KMS-11 (cell line): Measurements from ENCODE around the gene LMOD1.

Source experiments
- H2AFZ ChIP-seq: fragments of 200-600 bp; sonication (generic); 2 replicates; pipeline ENCODE4 v1.6.1; 2016; ENCODE audit warnings: antibody characterized with exemption, mixed run types, low read depth
- H3K27ac ChIP-seq: fragments of 200-600 bp; sonication (generic); 2 replicates; pipeline ENCODE4 v1.6.1; 2016; ENCODE audit warnings: mild to moderate bottlenecking, mixed run types
- H3K27me3 ChIP-seq: fragments of 200-600 bp; sonication (generic); 2 replicates; pipeline ENCODE4 v1.6.1; 2017; ENCODE audit warnings: mild to moderate bottlenecking, low read depth, mixed run types, moderate library complexity; ENCODE audit not compliant: insufficient read depth
- H3K36me3 ChIP-seq: fragments of 200-600 bp; sonication (generic); 2 replicates; pipeline ENCODE4 v1.6.1; 2017; ENCODE audit warnings: mild to moderate bottlenecking, mixed run types; ENCODE audit not compliant: insufficient read depth
- H3K4me1 ChIP-seq: fragments of 200-600 bp; sonication (generic); 2 replicates; pipeline ENCODE4 v1.6.1; 2016; ENCODE audit warnings: mild to moderate bottlenecking, low read depth, mixed run types; ENCODE audit not compliant: poor library complexity, severe bottlenecking
- H3K4me2 ChIP-seq: fragments of 200-600 bp; sonication (generic); 2 replicates; pipeline ENCODE4 v1.7.0; 2016; ENCODE audit warnings: mild to moderate bottlenecking, mixed run types
- H3K4me3 ChIP-seq: fragments of 200-600 bp; sonication (generic); IDR thresholded peaks from 2 replicates; pipeline ENCODE4 v1.6.1; 2017; ENCODE audit warnings: low read depth, low read length, mixed read lengths; ENCODE audit not compliant: insufficient read depth
- H3K79me2 ChIP-seq: fragments of 200-600 bp; sonication (generic); 2 replicates; pipeline ENCODE4 v1.6.1; 2016; ENCODE audit warnings: low read depth, mixed run types; ENCODE audit not compliant: insufficient read depth
- H3K9ac ChIP-seq: fragments of 200-600 bp; sonication (generic); 2 replicates; pipeline ENCODE4 v1.6.1; 2016; ENCODE audit warnings: mild to moderate bottlenecking, mixed run types
- H4K20me1 ChIP-seq: fragments of 200-600 bp; sonication (generic); 2 replicates; pipeline ENCODE4 v1.6.1; 2016; ENCODE audit warnings: mild to moderate bottlenecking, mixed run types; ENCODE audit not compliant: insufficient read depth
- TF ChIP-seq, protein P1 (sequence below): fragments of 200-600 bp; sonication (generic); conservative IDR thresholded peaks from 2 replicates; pipeline ENCODE4 v1.6.1; 2017; ENCODE audit warnings: low read depth, mild to moderate bottlenecking, antibody characterized with exemption, low read length, moderate library complexity, mixed read lengths

LMOD1 gene

DNA sequence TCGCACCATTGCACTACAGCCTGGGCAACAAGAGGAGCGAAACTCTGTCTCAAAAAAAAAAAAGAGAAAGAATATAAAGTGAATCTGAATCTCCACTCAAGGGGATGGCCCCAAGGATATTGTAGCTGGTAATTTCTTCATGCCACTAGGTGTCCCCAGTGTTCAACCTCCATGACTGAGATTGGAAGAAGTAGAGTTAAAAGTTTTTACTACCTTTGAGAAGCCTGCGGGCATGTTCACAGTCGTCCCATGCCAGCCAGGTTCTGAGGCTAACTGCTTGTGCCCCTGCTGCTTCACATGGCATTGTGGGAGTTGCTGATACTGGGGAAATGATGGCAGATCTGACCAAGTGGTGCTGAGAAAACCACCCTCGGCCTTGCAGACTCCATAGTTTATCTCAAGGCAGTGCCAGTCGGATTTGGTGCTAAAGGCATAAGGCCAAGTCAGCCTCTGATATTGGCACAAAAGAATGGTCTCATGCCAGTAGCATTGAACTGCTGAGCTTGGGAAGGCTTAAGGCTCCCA is 68.4 kb downstream of the LMOD1 start:
- Histone ChIP-seq H3K36me3 (peaks cover 2% of the 10 kb centered on the region; the same call in 1 of the 2 replicates), H3K79me2 (no peaks in the 10 kb centered on the region), H3K4me3 (no peak overlapping the region), H3K4me2 (no peak overlapping the region), H4K20me1 (no peaks in the 10 kb centered on the region), H3K27me3 (no peaks in the 10 kb centered on the region), H2AFZ (no peak overlapping the region), H3K9ac (no peak overlapping the region), H3K4me1 (peaks cover 25% of the 10 kb centered on the region), H3K27ac (no peak overlapping the region)
- TF ChIP-seq, protein P1, sequence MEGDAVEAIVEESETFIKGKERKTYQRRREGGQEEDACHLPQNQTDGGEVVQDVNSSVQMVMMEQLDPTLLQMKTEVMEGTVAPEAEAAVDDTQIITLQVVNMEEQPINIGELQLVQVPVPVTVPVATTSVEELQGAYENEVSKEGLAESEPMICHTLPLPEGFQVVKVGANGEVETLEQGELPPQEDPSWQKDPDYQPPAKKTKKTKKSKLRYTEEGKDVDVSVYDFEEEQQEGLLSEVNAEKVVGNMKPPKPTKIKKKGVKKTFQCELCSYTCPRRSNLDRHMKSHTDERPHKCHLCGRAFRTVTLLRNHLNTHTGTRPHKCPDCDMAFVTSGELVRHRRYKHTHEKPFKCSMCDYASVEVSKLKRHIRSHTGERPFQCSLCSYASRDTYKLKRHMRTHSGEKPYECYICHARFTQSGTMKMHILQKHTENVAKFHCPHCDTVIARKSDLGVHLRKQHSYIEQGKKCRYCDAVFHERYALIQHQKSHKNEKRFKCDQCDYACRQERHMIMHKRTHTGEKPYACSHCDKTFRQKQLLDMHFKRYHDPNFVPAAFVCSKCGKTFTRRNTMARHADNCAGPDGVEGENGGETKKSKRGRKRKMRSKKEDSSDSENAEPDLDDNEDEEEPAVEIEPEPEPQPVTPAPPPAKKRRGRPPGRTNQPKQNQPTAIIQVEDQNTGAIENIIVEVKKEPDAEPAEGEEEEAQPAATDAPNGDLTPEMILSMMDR, result peak; percentile 84

- Histone ChIP-seq H3K4me3 (no peak overlapping the region), H3K9ac (no peak overlapping the region), H4K20me1 (no peaks in the 10 kb centered on the region), H3K27ac (no peak overlapping the region), H3K27me3 (no peaks in the 10 kb centered on the region), H3K4me2 (no peak overlapping the region), H3K4me1 (peaks cover 9% of the 10 kb centered on the region), H3K36me3 (peaks cover 8% of the 10 kb centered on the region; the same call in 1 of the 2 replicates), H3K79me2 (no peaks in the 10 kb centered on the region), H2AFZ (no peak overlapping the region)
- TF ChIP-seq, protein P1, result peak; percentile 62
These were observed 70.1 kb downstream of the LMOD1 start for GRCh38 chr1:201876148-201876818.

- TF ChIP-seq, protein P1, result no peak
- H3K27ac ChIP-seq, result no peak overlapping the region
- no peaks in the 10 kb centered on the region for H3K79me2 ChIP-seq
- H3K4me1 ChIP-seq, result no peaks in the 10 kb centered on the region
- H3K9ac ChIP-seq, result no peak overlapping the region
- no peaks in the 10 kb centered on the region for H4K20me1 ChIP-seq
- no peak overlapping the region for H2AFZ ChIP-seq
- no peaks in the 10 kb centered on the region for H3K27me3 ChIP-seq
- peaks cover 20% of the 10 kb centered on the region; the same call in 1 of the 2 replicates for H3K36me3 ChIP-seq
- no peak overlapping the region for H3K4me3 ChIP-seq
- no peak overlapping the region for H3K4me2 ChIP-seq
These were observed 71.7 kb downstream of the LMOD1 start for GRCh38 chr1:201874672-201875071.

DNA sequence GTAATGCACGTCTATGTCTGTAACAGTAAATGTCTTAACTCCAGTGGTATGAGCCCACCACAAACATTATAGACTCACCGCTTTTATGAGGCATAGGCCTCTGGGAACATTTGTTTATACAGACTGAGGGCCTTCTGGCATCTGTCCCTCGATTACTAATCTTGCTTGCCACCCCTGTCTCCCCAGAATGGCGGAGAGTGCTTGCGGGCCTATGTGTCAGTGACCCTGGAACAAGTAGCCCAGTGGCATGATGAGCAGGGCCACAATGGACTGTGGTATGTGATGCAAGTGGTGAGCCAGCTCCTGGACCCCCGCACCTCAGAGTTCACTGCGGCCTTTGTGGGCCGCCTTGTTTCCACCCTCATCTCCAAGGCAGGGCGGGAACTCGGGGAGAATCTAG is 76.0 kb downstream of the LMOD1 start:
- no peak overlapping the region for H3K4me2 ChIP-seq
- no peak overlapping the region for H3K9ac ChIP-seq
- H2AFZ ChIP-seq, result no peak overlapping the region
- peaks cover 41% of the 10 kb centered on the region; the same call in 1 of the 2 replicates for H3K36me3 ChIP-seq
- peaks cover 10% of the 10 kb centered on the region for H3K4me1 ChIP-seq
- H3K4me3 ChIP-seq, result no peak overlapping the region
- TF ChIP-seq, protein P1, result no peak
- no peak overlapping the region for H3K27ac ChIP-seq
- no peaks in the 10 kb centered on the region for H3K27me3 ChIP-seq
- H3K79me2 ChIP-seq, result no peaks in the 10 kb centered on the region
- 0 out of 2 replicates have a peak, but pooled peaks cover 3% of the 10 kb centered on the region for H4K20me1 ChIP-seq
